ENCODE measurements around the gene LAMC1.

DNA sequence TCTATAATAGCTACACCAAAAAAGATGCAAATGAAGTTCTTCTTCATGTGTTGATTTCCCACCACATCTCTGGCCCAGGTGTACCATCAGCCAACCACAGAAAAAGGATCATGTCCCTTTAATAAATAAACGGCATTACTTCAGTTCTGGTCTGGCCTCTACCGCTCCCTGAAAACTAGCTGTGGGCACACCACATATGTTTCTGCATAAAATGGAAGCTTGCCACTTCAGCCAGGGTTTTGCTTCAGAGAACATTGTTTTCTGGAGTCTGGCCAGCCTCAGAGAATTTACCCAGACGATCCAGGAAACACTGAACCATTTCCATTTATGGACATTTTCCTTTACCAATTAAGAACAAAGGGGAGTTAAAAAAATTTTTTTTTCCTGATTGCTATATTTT is 157.0 kb downstream of the LAMC1 start:
- TF ChIP-seq, protein P1, sequence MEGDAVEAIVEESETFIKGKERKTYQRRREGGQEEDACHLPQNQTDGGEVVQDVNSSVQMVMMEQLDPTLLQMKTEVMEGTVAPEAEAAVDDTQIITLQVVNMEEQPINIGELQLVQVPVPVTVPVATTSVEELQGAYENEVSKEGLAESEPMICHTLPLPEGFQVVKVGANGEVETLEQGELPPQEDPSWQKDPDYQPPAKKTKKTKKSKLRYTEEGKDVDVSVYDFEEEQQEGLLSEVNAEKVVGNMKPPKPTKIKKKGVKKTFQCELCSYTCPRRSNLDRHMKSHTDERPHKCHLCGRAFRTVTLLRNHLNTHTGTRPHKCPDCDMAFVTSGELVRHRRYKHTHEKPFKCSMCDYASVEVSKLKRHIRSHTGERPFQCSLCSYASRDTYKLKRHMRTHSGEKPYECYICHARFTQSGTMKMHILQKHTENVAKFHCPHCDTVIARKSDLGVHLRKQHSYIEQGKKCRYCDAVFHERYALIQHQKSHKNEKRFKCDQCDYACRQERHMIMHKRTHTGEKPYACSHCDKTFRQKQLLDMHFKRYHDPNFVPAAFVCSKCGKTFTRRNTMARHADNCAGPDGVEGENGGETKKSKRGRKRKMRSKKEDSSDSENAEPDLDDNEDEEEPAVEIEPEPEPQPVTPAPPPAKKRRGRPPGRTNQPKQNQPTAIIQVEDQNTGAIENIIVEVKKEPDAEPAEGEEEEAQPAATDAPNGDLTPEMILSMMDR (conservative IDR thresholded peaks at IDR 0.05 in 1 of 2, IDR thresholded peaks at IDR 0.05 in 1 of 2; ENCODE audit: low read depth in 1 of 2, low read length in 2 of 2) = no peak
- no peak for TF ChIP-seq EZH2 (IDR thresholded peaks at IDR 0.05; ENCODE audit: low read length, missing control alignments)

All from fibroblast of lung (primary cell).